EH (cell line): ENCODE data around the gene JMJD7.
A peak's percentile ranks its signal among the peaks of the same experiment; 100 is the strongest.

ENCODE experiments used
- DNase-seq: peaks from one replicate; pipeline ENCODE4 v3.0.0-alpha.2; 2015; ENCODE audit warnings: low read depth

The JMJD7 gene

GRCh38 chr15:41827880-41828806 is at the start of gene JMJD7:
Gene JMJD7 (plus strand): TSS chr15:41828092. CDS start chr15:41828125, 33 bp downstream.
- peak; percentile 87 for DNase-seq

- peak; percentile 32 for DNase-seq
Observed at GRCh38 chr15:41778521-41778920, 49.4 kb upstream of the JMJD7 start.

- DNase-seq, result peak; percentile 25
Observed at GRCh38 chr15:41779662-41780157, 48.2 kb upstream of the JMJD7 start.

DNA sequence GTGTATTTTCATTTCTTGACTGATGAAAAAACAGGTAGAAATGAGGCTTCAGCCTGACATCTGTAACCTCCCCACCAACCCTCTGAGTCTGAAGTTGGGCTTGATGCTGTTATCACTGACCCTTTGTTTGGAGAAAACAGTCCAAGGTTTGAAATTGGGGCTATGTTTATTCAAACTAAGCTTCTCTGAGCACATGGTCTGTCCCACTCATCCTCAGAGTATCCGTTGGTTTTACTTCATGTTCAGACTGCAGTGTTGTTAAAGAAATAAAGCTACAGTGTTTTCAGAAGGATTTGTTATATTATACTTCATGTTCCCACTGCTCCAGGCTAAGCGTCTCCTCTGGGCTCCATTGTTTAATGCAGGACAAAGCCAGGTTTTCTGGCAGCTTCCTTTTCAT is 47.6 kb upstream of the JMJD7 start:
- DNase-seq, result no peak

GRCh38 chr15:41780727-41781126 is 47.2 kb upstream of the JMJD7 start:
- DNase-seq, result no peak

DNA sequence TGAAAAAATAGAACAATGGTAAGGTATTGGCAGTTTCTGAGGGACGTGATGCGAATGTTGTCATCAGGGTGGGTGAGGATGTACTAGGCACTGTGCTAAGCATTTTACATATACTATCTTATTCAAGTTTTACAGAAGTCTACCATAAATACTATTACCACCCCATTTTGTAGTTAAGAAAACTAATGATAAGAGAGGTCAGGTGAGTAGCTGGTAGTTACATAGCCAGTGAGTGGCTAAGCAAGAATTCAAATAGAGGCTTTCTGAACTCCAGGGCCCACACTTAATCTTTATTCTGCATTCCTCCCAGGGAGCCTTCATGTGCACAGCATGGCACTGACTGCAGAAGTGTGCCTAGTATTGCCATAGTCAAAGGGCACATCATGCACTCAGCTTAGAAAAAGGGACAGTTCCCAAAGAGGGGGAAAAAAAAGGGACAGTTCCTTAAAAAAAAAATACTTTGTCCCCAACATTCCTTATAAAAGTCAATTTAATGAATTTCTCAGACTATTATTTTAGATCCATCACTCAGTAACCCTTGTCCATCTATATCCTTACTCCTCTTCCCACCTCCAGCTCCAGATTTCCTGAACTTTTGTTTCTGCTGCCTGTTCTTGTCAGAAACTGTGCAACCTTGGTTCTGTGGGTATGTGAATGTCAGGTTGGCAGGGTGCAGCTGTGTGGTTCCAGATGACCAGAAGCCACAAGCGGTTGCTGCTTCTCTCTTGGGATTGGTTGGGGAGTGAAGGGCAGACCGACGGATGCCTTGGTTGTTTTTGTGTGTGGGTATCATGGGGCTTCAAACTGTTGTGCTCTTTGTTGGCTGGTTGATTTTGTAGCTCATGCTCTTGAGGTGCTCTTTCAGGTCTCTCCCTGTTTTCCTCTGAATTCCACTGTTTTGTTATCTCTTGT is 45.3 kb upstream of the JMJD7 start:
- no peak for DNase-seq

- DNase-seq, result no peak
Observed at GRCh38 chr15:41783296-41783695, 44.6 kb upstream of the JMJD7 start.

- no peak for DNase-seq
Observed at GRCh38 chr15:41788262-41788661, 39.6 kb upstream of the JMJD7 start.

DNA sequence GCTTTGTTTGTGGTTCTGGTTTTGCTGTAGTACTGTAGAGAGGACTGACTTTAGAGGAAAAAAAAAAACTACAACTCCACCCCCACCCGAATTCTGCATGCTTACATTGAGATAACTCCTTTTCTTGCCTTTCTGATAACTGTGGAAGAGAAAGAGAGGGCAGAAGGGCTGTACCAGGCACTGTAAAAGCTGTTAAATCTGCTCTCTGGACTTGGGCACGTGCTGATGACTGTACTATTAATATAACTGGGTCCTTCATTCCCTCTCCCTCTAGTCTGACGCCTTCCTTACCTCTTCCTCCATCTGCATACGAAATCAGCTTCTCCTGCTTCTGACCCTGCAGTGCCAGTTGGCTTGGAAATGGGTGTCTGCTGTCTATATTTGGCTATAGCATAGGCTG is 38.7 kb upstream of the JMJD7 start:
- no peak for DNase-seq

DNA sequence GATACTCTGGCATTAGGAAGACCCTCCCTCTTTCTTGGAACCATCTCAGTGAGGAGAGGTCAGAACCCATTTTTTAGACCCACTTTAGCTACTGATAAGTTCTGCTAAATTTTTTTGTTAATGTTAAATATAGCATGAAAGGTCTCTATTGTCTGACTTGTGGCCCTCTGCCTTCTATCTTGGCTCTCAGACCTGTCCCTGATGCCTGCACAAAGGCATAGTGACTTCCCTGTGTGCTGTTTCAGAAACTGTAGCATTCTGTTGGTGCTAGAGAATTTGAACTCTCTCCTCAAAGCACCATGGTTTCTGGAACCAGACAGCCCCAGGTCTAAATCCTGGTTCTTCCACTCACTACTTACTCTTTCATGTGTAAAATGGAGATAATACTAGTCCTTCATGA is 38.2 kb upstream of the JMJD7 start:
- no peak for DNase-seq

DNA sequence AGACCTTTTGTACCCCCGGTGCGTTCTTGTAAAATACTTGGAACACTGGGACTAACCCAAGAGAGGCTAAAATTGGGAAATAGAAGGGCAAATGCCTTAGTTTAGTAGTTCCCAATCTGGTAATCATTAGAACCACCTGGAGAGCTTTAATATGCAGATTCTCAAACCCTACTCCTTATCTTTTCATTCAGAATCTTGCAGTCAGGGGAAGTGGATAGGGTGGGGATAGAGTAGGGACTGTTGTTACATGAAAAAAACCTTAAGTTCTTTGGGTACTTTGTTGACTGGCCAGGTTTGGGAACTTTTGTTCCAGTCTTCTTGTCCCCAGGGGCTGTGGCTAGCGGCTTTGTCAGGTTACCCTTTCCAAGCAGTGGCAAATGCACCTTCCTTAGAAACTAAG is 37.7 kb upstream of the JMJD7 start:
- DNase-seq, result no peak

DNA sequence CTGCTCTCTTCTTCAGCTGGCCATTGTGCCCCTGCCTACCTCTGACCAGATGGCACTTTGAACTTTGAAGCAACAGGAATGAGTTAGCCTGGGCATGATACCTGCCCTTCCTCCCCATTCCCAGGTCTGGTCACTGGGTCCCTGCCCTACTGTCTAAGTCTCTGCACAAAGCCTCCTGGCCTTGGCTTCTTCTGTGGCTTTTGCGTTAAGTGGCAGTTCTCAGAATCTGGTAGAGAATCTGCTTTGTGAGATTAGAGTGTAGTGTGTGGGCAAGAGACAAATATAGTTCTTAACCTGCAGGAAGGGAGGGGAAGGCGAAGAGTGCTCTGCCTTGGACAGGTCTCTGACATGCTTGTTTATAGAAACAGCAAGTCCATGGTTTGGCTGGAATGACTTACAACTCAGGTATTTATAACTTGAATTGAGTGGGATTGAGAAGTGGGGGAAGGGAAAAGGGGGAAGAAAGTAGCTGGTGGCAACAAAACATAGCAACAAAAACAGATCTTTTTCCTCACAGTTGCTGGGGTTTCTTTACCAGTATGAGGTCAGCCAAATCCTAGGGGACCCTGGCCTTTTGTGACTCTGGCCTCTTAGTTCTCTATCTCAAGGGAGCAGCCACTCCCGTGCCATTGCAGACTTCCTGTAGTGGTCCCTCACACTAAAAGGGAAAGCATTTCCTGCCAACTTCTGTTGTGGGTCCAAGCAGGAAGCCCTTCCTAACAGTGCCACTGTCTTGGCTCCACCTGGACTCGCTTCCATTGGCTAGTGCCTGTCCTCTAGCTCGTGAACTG is 36.9 kb upstream of the JMJD7 start:
- DNase-seq, result peak; percentile 78

DNA sequence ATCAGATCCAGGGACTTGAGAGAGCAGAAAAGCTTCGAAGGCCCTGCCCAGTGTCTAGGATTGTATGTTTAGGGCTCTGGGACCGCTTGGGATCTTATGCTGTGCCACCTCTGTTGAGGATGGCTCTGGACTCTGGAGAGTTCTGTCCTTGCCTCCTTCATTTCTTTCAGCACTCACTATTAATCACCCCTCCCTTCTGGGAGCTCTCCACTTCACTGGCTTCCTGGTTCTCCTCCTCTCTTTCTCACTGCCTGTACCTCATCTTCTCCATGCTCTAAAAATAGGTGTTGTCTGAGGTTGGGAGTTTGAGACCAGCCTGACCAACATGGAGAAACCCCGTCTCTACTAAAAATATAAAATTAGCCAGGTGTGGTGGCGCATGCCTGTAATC is 36.4 kb upstream of the JMJD7 start:
- DNase-seq, result no peak

DNA sequence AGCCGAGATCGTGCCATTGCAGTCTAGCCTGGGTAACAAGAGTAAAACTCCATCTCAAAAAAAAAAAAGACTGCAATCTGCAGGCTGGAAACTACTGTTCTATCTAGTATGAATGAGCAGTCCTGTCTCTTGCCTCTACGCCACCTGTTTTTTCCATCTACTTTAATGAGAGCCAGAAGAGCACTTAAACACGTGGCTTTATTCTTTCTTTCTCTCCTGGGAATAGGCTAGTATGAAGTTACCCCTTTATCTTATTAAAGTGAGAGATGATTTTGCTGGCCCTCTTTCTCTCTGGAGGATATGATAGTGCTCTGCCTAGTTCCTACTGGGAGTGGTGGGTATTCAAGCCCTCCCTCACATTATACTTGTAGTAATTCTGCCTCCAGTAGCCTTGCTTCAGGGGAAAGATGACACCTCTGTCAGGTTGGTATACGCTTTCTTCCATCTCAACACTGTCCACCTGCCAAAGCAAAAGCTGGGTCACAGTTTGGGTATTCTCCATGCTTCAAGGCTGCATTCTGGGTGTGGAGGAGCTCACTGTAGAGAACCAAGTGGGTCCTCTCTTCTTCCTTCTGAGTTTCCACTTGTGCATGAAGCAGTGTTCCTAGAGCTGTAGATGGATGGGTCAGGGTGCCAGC is 35.8 kb upstream of the JMJD7 start:
- DNase-seq, result no peak

DNA sequence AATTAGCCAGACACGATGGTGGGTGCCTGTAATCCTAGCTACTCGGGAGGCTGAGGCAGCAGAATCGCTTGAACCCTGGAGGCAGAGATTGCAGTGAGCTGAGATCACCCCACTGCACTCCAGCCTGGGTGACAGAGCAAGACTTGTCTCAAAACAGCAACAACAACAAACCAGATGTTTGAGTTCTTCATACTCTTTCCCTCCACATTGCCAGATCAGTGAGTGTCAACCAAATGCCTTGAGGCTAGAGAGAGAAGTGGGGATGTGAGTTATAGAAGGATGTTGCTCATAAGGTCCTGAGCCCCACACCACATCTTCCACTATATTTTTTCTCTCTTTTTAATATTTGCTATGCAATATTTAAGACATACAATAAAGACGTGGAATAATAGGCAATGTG is 33.8 kb upstream of the JMJD7 start:
- DNase-seq, result peak; percentile 88

GRCh38 chr15:41795996-41796856 is 31.7 kb upstream of the JMJD7 start:
- peak; percentile 89 for DNase-seq

DNA sequence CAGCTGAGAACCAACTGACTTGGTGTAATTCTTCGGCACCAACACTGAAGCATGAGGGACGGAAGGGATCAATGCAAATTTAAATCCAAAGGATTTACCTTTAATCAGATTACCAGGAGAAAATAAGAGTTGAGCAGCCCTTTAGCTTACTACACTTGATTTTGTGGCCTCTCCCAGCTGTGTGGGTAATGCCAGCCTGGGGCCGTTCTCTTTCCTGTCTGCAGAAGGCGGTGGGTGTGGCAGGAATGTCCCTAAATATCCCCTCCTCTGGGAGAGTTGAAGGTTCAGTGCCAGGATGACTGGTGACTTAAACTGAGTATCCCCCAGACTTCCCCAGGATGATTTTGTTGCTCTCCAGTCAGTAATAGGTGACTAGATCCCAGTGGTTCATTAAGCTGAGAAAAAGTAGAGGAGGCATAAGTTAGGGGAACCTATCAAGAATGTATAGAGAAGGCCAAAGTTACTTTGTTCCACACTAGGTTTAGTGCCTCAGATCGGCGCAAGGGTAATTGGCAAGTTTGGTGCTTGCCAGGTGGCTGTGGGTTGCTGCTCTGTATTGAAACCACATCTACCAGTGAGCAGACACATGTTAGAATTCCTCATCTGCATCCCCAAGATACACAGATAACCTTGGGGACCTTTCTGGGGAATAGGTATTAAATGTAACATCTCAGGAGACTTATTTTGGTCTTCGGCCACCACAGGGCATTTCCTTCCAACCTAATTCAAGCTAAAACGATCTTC is 30.5 kb upstream of the JMJD7 start:
- no peak for DNase-seq

- peak; percentile 47 for DNase-seq
Observed at GRCh38 chr15:41798607-41799487, 29.0 kb upstream of the JMJD7 start.

- no peak for DNase-seq
Observed at GRCh38 chr15:41799488-41799805, 28.4 kb upstream of the JMJD7 start.
